H1 (cell line): ENCODE results near the gene KCNK7. TPM values are rescaled to one million over a fixed set of nuclear protein-coding genes. Genes with fewer than 3 reads are reported as not detected.

Source experiments
- CTCF ChIA-PET: fragments of 300-600 bp; sonication (Branson Sonifier 250); formaldehyde crosslinking; loops from one replicate; lab custom pipeline; 2021; ENCODE audit not compliant: partially characterized antibody; lab: Charles Lee
- POLR2A ChIA-PET: fragments of 300-600 bp; sonication (Branson Sonifier 250); formaldehyde crosslinking; loops from one replicate; lab custom pipeline; 2021; ENCODE audit warnings: inconsistent platforms; ENCODE audit not compliant: partially characterized antibody; lab: Charles Lee
- DNase-seq, 2 experiments: peaks; one replicate each; pipeline versions ENCODE4 v3.0.0 to v3.0.0-alpha.2; 2010 to 2022; ENCODE audit warnings: low spot score in 2 of 2, low read depth in 1 of 2, mixed read lengths in 1 of 2
- FAIRE-seq: peaks from 2 replicates; lab custom pipeline; 2011; peaks lifted over from hg19 to GRCh38; lab: Jason Lieb, UNC
- H2AFZ ChIP-seq: 2 replicates; pipeline ENCODE4 v1.8.1; 2012; ENCODE audit warnings: low read length, inconsistent platforms
- H2AK5ac ChIP-seq: 2 replicates; pipeline ENCODE4 v1.6.1; 2013; ENCODE audit warnings: low read depth, low read length
- H2BK120ac ChIP-seq: replicated peaks from 2 replicates; pipeline ENCODE3; 2013; ENCODE audit warnings: low read depth, low read length, inconsistent platforms
- H2BK12ac ChIP-seq: 2 replicates; pipeline ENCODE4 v1.6.1; 2013; ENCODE audit warnings: low read depth, low read length
- H2BK15ac ChIP-seq: 2 replicates; pipeline ENCODE4 v1.6.1; 2013; ENCODE audit warnings: low read length
- H2BK20ac ChIP-seq: 2 replicates; pipeline ENCODE4 v1.6.1; 2013; ENCODE audit warnings: low read length
- H2BK5ac ChIP-seq: 2 replicates; pipeline ENCODE4 v1.6.1; 2013; ENCODE audit warnings: low read depth, low read length
- H3K14ac ChIP-seq: 2 replicates; pipeline ENCODE4 v1.6.1; 2013; ENCODE audit warnings: inconsistent platforms; ENCODE audit not compliant: insufficient read length
- H3K18ac ChIP-seq: 2 replicates; pipeline ENCODE4 v1.6.1; 2013; ENCODE audit warnings: low read length; ENCODE audit errors: extremely low read depth
- H3K23ac ChIP-seq: 2 replicates; pipeline ENCODE4 v1.6.1; 2013; ENCODE audit warnings: inconsistent platforms; ENCODE audit not compliant: insufficient read length
- H3K23me2 ChIP-seq: 2 replicates; pipeline ENCODE4 v1.6.1; 2013; ENCODE audit warnings: low read depth, low read length
- H3K27ac ChIP-seq: 2 replicates; pipeline ENCODE4 v1.6.1; 2011; ENCODE audit warnings: low read depth, low read length, inconsistent platforms
- H3K27me3 ChIP-seq, 4 experiments: replicated peaks in 1 of 4; 1 replicate in 1 of 4; 2 replicates in 3 of 4; pipeline versions ENCODE4 v1.6.1 to v1.8.1; 2011 to 2013; ENCODE audit warnings: low read length in 3 of 4, mild to moderate bottlenecking in 3 of 4, inconsistent platforms in 2 of 4, mixed read lengths in 2 of 4, moderate library complexity in 1 of 4; ENCODE audit not compliant: control insufficient read depth in 3 of 4, insufficient read depth in 3 of 4; ENCODE audit errors: extremely low read depth in 1 of 4
- H3K36me3 ChIP-seq, 4 experiments: 2 replicates each; pipeline versions ENCODE4 v1.6.1 to v1.8.1; 2011 to 2013; ENCODE audit warnings: mild to moderate bottlenecking in 4 of 4, low read length in 3 of 4, moderate library complexity in 2 of 4, control low read depth in 1 of 4, inconsistent platforms in 1 of 4; ENCODE audit not compliant: insufficient read depth in 4 of 4, control insufficient read depth in 2 of 4
- H3K4ac ChIP-seq: replicated peaks from 2 replicates; pipeline ENCODE3; 2013; ENCODE audit warnings: low read length, low read depth, mixed read lengths, inconsistent platforms; ENCODE audit not compliant: insufficient read length
- H3K4me1 ChIP-seq, 4 experiments: replicated peaks in 1 of 4; 1 replicate in 1 of 4; 2 replicates in 3 of 4; pipeline versions ENCODE4 v1.6.1 to v1.8.1; 2011 to 2013; ENCODE audit warnings: low read length in 3 of 4, inconsistent platforms in 2 of 4, mixed read lengths in 1 of 4; ENCODE audit not compliant: insufficient read depth in 4 of 4, control insufficient read depth in 3 of 4
- H3K4me2 ChIP-seq, 2 experiments: 2 replicates each; pipeline versions ENCODE4 v1.6.1 to v1.8.1; 2011 to 2013; ENCODE audit warnings: low read depth in 2 of 2, low read length in 2 of 2, control low read depth in 1 of 2, inconsistent platforms in 1 of 2, mild to moderate bottlenecking in 1 of 2; ENCODE audit not compliant: insufficient read depth in 1 of 2
- H3K4me3 ChIP-seq, 4 experiments: fragments of 200-600, 300-600 bp in 1 of 4; sonication (generic), shearing (Covaris generic), sonication (Bioruptor Twin) in 1 of 4; 2 replicates each; pipeline versions ENCODE4 v1.5.1 to v1.8.1; 2011 to 2016; ENCODE audit warnings: low read length in 4 of 4, low read depth in 3 of 4, control low read depth in 2 of 4, inconsistent platforms in 2 of 4, mild to moderate bottlenecking in 2 of 4, mixed read lengths in 1 of 4, moderate library complexity in 1 of 4; ENCODE audit not compliant: insufficient read depth in 2 of 4; ENCODE audit errors: extremely low read depth in 1 of 4
- H3K56ac ChIP-seq: replicated peaks from 2 replicates; pipeline ENCODE3; 2013; ENCODE audit warnings: low read depth, mild to moderate bottlenecking, mixed read lengths, low read length, inconsistent platforms; ENCODE audit not compliant: insufficient read length
- H3K79me1 ChIP-seq: 2 replicates; pipeline ENCODE4 v1.6.1; 2013; ENCODE audit warnings: low read depth, low read length, control low read depth
- H3K79me2 ChIP-seq, 2 experiments: 2 replicates each; pipeline versions ENCODE4 v1.6.1 to v1.8.1; 2012 to 2013; ENCODE audit warnings: low read length in 2 of 2, mild to moderate bottlenecking in 2 of 2, inconsistent platforms in 1 of 2; ENCODE audit not compliant: insufficient read depth in 2 of 2, control insufficient read depth in 1 of 2
- H3K9ac ChIP-seq, 4 experiments: replicated peaks in 1 of 4; 1 replicate in 1 of 4; 2 replicates in 3 of 4; pipeline versions ENCODE4 v1.6.1 to v1.8.1; 2011 to 2013; ENCODE audit warnings: low read depth in 3 of 4, low read length in 3 of 4, control low read depth in 2 of 4, mild to moderate bottlenecking in 2 of 4, moderate library complexity in 2 of 4, inconsistent platforms in 1 of 4; ENCODE audit errors: extremely low read depth in 1 of 4
- H3K9me3 ChIP-seq, 2 experiments: 2 replicates each; pipeline versions ENCODE4 v1.6.1 to v1.8.1; 2012 to 2013; ENCODE audit warnings: mild to moderate bottlenecking in 2 of 2, moderate library complexity in 2 of 2, control low read depth in 1 of 2, inconsistent platforms in 1 of 2, low read depth in 1 of 2, low read length in 1 of 2, mixed read lengths in 1 of 2; ENCODE audit not compliant: insufficient read depth in 2 of 2
- H4K20me1 ChIP-seq, 2 experiments: replicated peaks in 1 of 2; 2 replicates each; pipeline versions ENCODE3 to v1.8.1; 2011 to 2013; ENCODE audit warnings: inconsistent platforms in 2 of 2, low read length in 2 of 2, mild to moderate bottlenecking in 1 of 2; ENCODE audit not compliant: insufficient read depth in 2 of 2, control insufficient read depth in 1 of 2
- H4K5ac ChIP-seq: 2 replicates; pipeline ENCODE4 v1.6.1; 2013; ENCODE audit warnings: low read length, low read depth, mixed read lengths, inconsistent platforms; ENCODE audit not compliant: insufficient read length
- H4K8ac ChIP-seq: 2 replicates; pipeline ENCODE4 v1.8.0; 2013; ENCODE audit warnings: mild to moderate bottlenecking, moderate library complexity, low read length, inconsistent platforms; ENCODE audit not compliant: insufficient read depth; ENCODE audit errors: extremely low read depth
- H4K91ac ChIP-seq: replicated peaks from 2 replicates; pipeline ENCODE3; 2013; ENCODE audit warnings: low read length, mixed read lengths, inconsistent platforms; ENCODE audit not compliant: insufficient read length
- GABPA ChIP-seq: IDR thresholded peaks from 2 replicates; pipeline ENCODE4 v1.6.1; 2011; ENCODE audit warnings: mild to moderate bottlenecking, low read length, moderate library complexity, borderline replicate concordance; ENCODE audit not compliant: insufficient read depth
- JUN ChIP-seq: IDR thresholded peaks from 2 replicates; pipeline ENCODE4 v1.6.1; 2011; ENCODE audit warnings: low read depth, mild to moderate bottlenecking, improper control_type of control experiment, low read length
- JUND ChIP-seq: IDR thresholded peaks from 2 replicates; pipeline ENCODE4 v1.6.1; 2011; ENCODE audit warnings: mild to moderate bottlenecking, improper control_type of control experiment, low read length
- POLR2A ChIP-seq, 2 experiments: IDR thresholded peaks; 1 replicate in 1 of 2; 2 replicates in 1 of 2; pipeline ENCODE4 v1.6.1; 2011; ENCODE audit warnings: low read depth in 2 of 2, low read length in 2 of 2, mild to moderate bottlenecking in 2 of 2; ENCODE audit errors: control extremely low read depth in 1 of 2
- SP1 ChIP-seq: IDR thresholded peaks from 2 replicates; pipeline ENCODE4 v1.6.1; 2011; ENCODE audit warnings: low read depth, low read length
- SRF ChIP-seq: IDR thresholded peaks from 2 replicates; pipeline ENCODE4 v1.6.1; 2011; ENCODE audit warnings: mild to moderate bottlenecking, low read depth, low read length, moderate library complexity
- TEAD4 ChIP-seq: IDR thresholded peaks from 2 replicates; pipeline ENCODE4 v1.6.1; 2012; ENCODE audit warnings: low read depth, low read length, inconsistent platforms, mixed read lengths
- YY1 ChIP-seq: IDR thresholded peaks from 2 replicates; pipeline ENCODE4 v1.6.1; 2011; ENCODE audit warnings: low read depth, mild to moderate bottlenecking, low read length
- ZNF274 ChIP-seq: IDR thresholded peaks from 2 replicates; pipeline ENCODE4 v1.7.0; 2012; ENCODE audit warnings: low read length, borderline replicate concordance; ENCODE audit errors: extremely low read depth
- WGBS, 2 experiments: shearing (Covaris generic) in 1 of 2; methylation state at CpG; one replicate each; pipeline versions ENCODE4 v1.1.6 to v1.1.7; 2013 to 2015; ENCODE audit warnings: low lambda C conversion rate in 2 of 2, mixed read lengths in 2 of 2, inconsistent platforms in 1 of 2, low coverage in 1 of 2, missing lambda C conversion rate in 1 of 2; ENCODE audit not compliant: insufficient replicate concordance in 2 of 2, insufficient coverage in 1 of 2, insufficient read length in 1 of 2; ENCODE audit errors: extremely low coverage in 1 of 2, missing lambda C conversion rate in 1 of 2; 5-methylcytosine and 5-hydroxymethylcytosine counted together
- polyA plus RNA-seq, 7 experiments: library from polyadenylated mRNA; depleted of rRNA in 3 of 7; stranded (reverse) in 5 of 7; unstranded in 2 of 7; fragments of >200 nt in 5 of 7; fragments of 200-250 nt in 2 of 7; gene quantifications; 1 replicate in 5 of 7; 2 replicates in 1 of 7; 4 replicates in 1 of 7; pipeline versions ENCODE4 v1.2.1 to v1.2.3, GENCODE V29; 2011 to 2013; ENCODE audit warnings: missing spikeins in 2 of 7, mixed read lengths in 2 of 7
- total RNA-seq: library from RNA; stranded (reverse); fragmentation: NEBNext Ultra II Directional; extraction: Animal tissue kit (Norgen Biotek cat#: 25700); gene quantifications from 2 replicates; pipeline ENCODE4 v1.2.1, GENCODE V29; 2021

KCNK7 gene
- total and polyA plus RNA-seq, 2 of the 8 experiments (the other 6 are each of a cell fraction or from before 2014, with no cell fraction given), result 0.74 to 1.0 TPM

GRCh38 chr11:65578134-65578533, 17.5 kb downstream of the KCNK7 start:
- H3K4me2 ChIP-seq, result no peak overlapping the region
- FAIRE-seq, result no peak

More at GRCh38 chr11:65578134-65578533, 17.5 kb downstream of the KCNK7 start:
- WGBS, 2 experiments, result 84% methylated on average over 7 of the region's 7 CpGs; no CpG with 5 or more reads in 1 of the 2 experiments
- peaks cover 7 to 10% of the 10 kb centered on the region in 2 experiments for H4K20me1 ChIP-seq
- no peak overlapping the region for H3K14ac ChIP-seq
- H3K23me2 ChIP-seq, result peaks cover 8% of the 10 kb centered on the region; the same call in 1 of the 2 replicates
- H3K27ac ChIP-seq, result no peak overlapping the region
- no peak overlapping the region for H2BK5ac ChIP-seq
- peaks cover 8 to 21% (median 14%) of the 10 kb centered on the region in 4 experiments; a peak in 6 of 7 replicates for H3K4me1 ChIP-seq
- H3K27me3 ChIP-seq, result peaks cover 8 to 49% (median 34%) of the 10 kb centered on the region in 4 experiments
- TF ChIP-seq ZNF274, result no peak
- TF ChIP-seq YY1, result no peak
- no peak for TF ChIP-seq SP1
- TF ChIP-seq POLR2A (IDR thresholded peaks at IDR 0.05; ENCODE audit: control extremely low read depth in 1 of 2, low read depth in 2 of 2, low read length in 2 of 2), result no peak
- TF ChIP-seq GABPA, result no peak
- no peak for TF ChIP-seq SRF
- TF ChIP-seq TEAD4, result no peak
- no peak for TF ChIP-seq JUN
- no peak for TF ChIP-seq JUND
- TF ChIP-seq, all 59 proteins: peak for 0
- no peak overlapping the region for H3K9ac ChIP-seq
- no peak overlapping the region for H2AK5ac ChIP-seq
- H3K79me2 ChIP-seq, result no peaks in the 10 kb centered on the region
- H4K5ac ChIP-seq, result no peak overlapping the region
- POLR2A ChIA-PET, result interaction anchor here (0.6 to 3.7 kb wide), 4 partner anchors 11 to 117 kb away, joined by 3 to 19 read pairs (median 5); no protein-coding TSS in a partner anchor
- no peaks in the 10 kb centered on the region for H3K36me3 ChIP-seq
- no peak overlapping the region for H3K56ac ChIP-seq
- H3K9me3 ChIP-seq, result no peaks in the 10 kb centered on the region
- H2BK120ac ChIP-seq, result no peak overlapping the region
- H3K18ac ChIP-seq, result no peak overlapping the region
- H3K23ac ChIP-seq, result no peak overlapping the region
- no peak overlapping the region for H3K4ac ChIP-seq
- no peak overlapping the region for H3K4me3 ChIP-seq
- CTCF ChIA-PET, result interaction anchor here (3.3 to 7.2 kb wide), 5 partner anchors 11 to 37 kb away, joined by 12 to 97 read pairs (median 23); partner anchors contain the start of gene KCNK7
- H2AFZ ChIP-seq, result no peak overlapping the region
- no peaks in the 10 kb centered on the region for H3K79me1 ChIP-seq
- H4K91ac ChIP-seq, result no peak overlapping the region
- H2BK12ac ChIP-seq, result no peak overlapping the region
- no peak overlapping the region for H2BK20ac ChIP-seq
- H2BK15ac ChIP-seq, result no peak overlapping the region
- no peak overlapping the region for H4K8ac ChIP-seq
- DNase-seq, result no peak
